ENCODE results near the gene ACAA2.

ACAA2 gene

GRCh38 chr18:49778826-49779465 lies 34.4 kb downstream of the ACAA2 start:
- in situ Hi-C loops (cut with MboI; ENCODE audit: low sequenced_read_pairs): no loop called here

- in situ Hi-C loops (cut with MboI; ENCODE audit: low sequenced_read_pairs): no loop called here
Measured at GRCh38 chr18:49769047-49769728, 44.1 kb downstream of the ACAA2 start.

- in situ Hi-C loops (cut with MboI; ENCODE audit: low sequenced_read_pairs): no loop called here
Measured at GRCh38 chr18:49768051-49768391, 45.3 kb downstream of the ACAA2 start.

GRCh38 chr18:49767111-49768050 lies 46.0 kb downstream of the ACAA2 start:
- in situ Hi-C loops (cut with MboI; ENCODE audit: low sequenced_read_pairs): no loop called here

- in situ Hi-C loops (cut with MboI; ENCODE audit: low sequenced_read_pairs): no loop called here
Measured at GRCh38 chr18:49766646-49767045, 46.7 kb downstream of the ACAA2 start.

- in situ Hi-C loops (cut with MboI; ENCODE audit: low sequenced_read_pairs): no loop called here
Measured at GRCh38 chr18:49764032-49764431, 49.3 kb downstream of the ACAA2 start.

- in situ Hi-C loops (cut with MboI; ENCODE audit: low sequenced_read_pairs): no loop called here
Measured at GRCh38 chr18:49763590-49763989, 49.7 kb downstream of the ACAA2 start.

GRCh38 chr18:49762191-49763077 lies 50.9 kb downstream of the ACAA2 start:
- in situ Hi-C loops (cut with MboI; ENCODE audit: low sequenced_read_pairs): no loop called here

- in situ Hi-C loops (cut with MboI; ENCODE audit: low sequenced_read_pairs): no loop called here
Measured at GRCh38 chr18:49761771-49762170, 51.6 kb downstream of the ACAA2 start.

- in situ Hi-C loops (cut with MboI; ENCODE audit: low sequenced_read_pairs): no loop called here
Measured at GRCh38 chr18:49758263-49758610, 55.1 kb downstream of the ACAA2 start.

- in situ Hi-C loops (cut with MboI; ENCODE audit: low sequenced_read_pairs): no loop called here
Measured at GRCh38 chr18:49757513-49758262, 55.6 kb downstream of the ACAA2 start.

GRCh38 chr18:49756671-49757362 lies 56.5 kb downstream of the ACAA2 start:
- in situ Hi-C loops (cut with MboI; ENCODE audit: low sequenced_read_pairs): no loop called here

- in situ Hi-C loops (cut with MboI; ENCODE audit: low sequenced_read_pairs): no loop called here
Measured at GRCh38 chr18:49756135-49756534, 57.2 kb downstream of the ACAA2 start.

GRCh38 chr18:49755489-49755888 lies 57.8 kb downstream of the ACAA2 start:
- in situ Hi-C loops (cut with MboI; ENCODE audit: low sequenced_read_pairs): no loop called here

- in situ Hi-C loops (cut with MboI; ENCODE audit: low sequenced_read_pairs): no loop called here
Measured at GRCh38 chr18:49754866-49755265, 58.5 kb downstream of the ACAA2 start.

GRCh38 chr18:49753643-49754042 lies 59.7 kb downstream of the ACAA2 start:
- in situ Hi-C loops (cut with MboI; ENCODE audit: low sequenced_read_pairs): no loop called here

GRCh38 chr18:49752095-49752457 lies 61.3 kb downstream of the ACAA2 start:
- in situ Hi-C loops (cut with MboI; ENCODE audit: low sequenced_read_pairs): no loop called here

GRCh38 chr18:49751427-49752094 lies 61.8 kb downstream of the ACAA2 start:
- in situ Hi-C loops (cut with MboI; ENCODE audit: low sequenced_read_pairs): no loop called here

GRCh38 chr18:49749563-49749962 lies 63.8 kb downstream of the ACAA2 start:
- in situ Hi-C loops (cut with MboI; ENCODE audit: low sequenced_read_pairs): no loop called here
